ENCODE results near the gene ZNF488.

- no peak for TF ChIP-seq CTCF (conservative IDR thresholded peaks at IDR 0.05 in 1 of 2, IDR thresholded peaks at IDR 0.05 in 1 of 2; ENCODE audit: low read depth in 1 of 2, low read length in 2 of 2)
- no peak for TF ChIP-seq EZH2 (IDR thresholded peaks at IDR 0.05; ENCODE audit: low read length, missing control alignments)
Measured at GRCh38 chr10:47414752-47415519, 30.8 kb upstream of the ZNF488 start.
